B cell (primary cell): ENCODE results near the gene ZNF835. TPM values are rescaled to one million over a fixed set of nuclear protein-coding genes. Genes with fewer than 3 reads are reported as not detected.

Source experiments
- ATAC-seq: fragments of 200-7000 bp; cut with Tn5 transposase; one replicate; pipeline ENCODE4 v1.10.0; 2021; ENCODE audit warnings: low read depth, mild to moderate bottlenecking, moderate number of reproducible peaks, moderate library complexity
- CTCF ChIA-PET: fragments of 350-600 bp; sonication (Branson Sonifier 250); formaldehyde crosslinking; loops from one replicate; lab custom pipeline; 2021; ENCODE audit warnings: antibody characterized with exemption, inconsistent platforms; lab: Charles Lee
- POLR2A ChIA-PET: fragments of 350-600 bp; sonication (Branson Sonifier 250); formaldehyde crosslinking; loops from one replicate; lab custom pipeline; 2021; ENCODE audit warnings: antibody characterized with exemption; lab: Charles Lee
- DNase-seq: peaks from one replicate; pipeline ENCODE4 v3.0.0; 2013
- H2AFZ ChIP-seq: 2 replicates; pipeline ENCODE4 v1.6.1; 2012; ENCODE audit warnings: mild to moderate bottlenecking, low read depth, low read length; ENCODE audit not compliant: insufficient read depth, poor library complexity, severe bottlenecking
- H3K27ac ChIP-seq, 2 donors: 1 replicate in 1 of 2; 2 replicates in 1 of 2; pipeline ENCODE4 v1.5.1; 2012 to 2013; ENCODE audit warnings: low read length in 2 of 2, mild to moderate bottlenecking in 2 of 2, moderate library complexity in 1 of 2
- H3K27me3 ChIP-seq, 4 experiments: fragments of 200-600 bp in 1 of 4; sonication (generic) in 1 of 4; replicated peaks in 1 of 4; 1 replicate in 2 of 4; 2 replicates in 2 of 4; pipeline versions ENCODE4 v1.6.1 to v1.7.0; 2013 to 2016; ENCODE audit warnings: low read length in 3 of 4, mild to moderate bottlenecking in 2 of 4, mixed read lengths in 1 of 4, moderate library complexity in 1 of 4; ENCODE audit not compliant: insufficient read depth in 4 of 4, control insufficient read depth in 3 of 4; ENCODE audit errors: control extremely low read depth in 1 of 4
- H3K36me3 ChIP-seq, 2 experiments: replicated peaks in 1 of 2; 1 replicate in 1 of 2; 2 replicates in 1 of 2; pipeline versions ENCODE4 v1.6.1 to v1.7.1; 2013; ENCODE audit warnings: low read length in 1 of 2; ENCODE audit not compliant: insufficient read depth in 2 of 2, control insufficient read depth in 1 of 2; ENCODE audit errors: control extremely low read depth in 1 of 2, extremely low read depth in 1 of 2
- H3K4me1 ChIP-seq, 2 donors: fragments of 200-600 bp in 1 of 2; sonication (generic) in 1 of 2; 1 replicate in 1 of 2; 2 replicates in 1 of 2; pipeline versions ENCODE4 v1.5.1 to v1.6.1; 2013 to 2017; ENCODE audit warnings: low read length in 2 of 2; ENCODE audit not compliant: control insufficient read depth in 2 of 2, insufficient read depth in 2 of 2
- H3K4me2 ChIP-seq: replicated peaks from 2 replicates; pipeline ENCODE3; 2012; ENCODE audit warnings: mild to moderate bottlenecking, low read depth, low read length; ENCODE audit not compliant: poor library complexity, severe bottlenecking
- H3K4me3 ChIP-seq, 5 experiments: fragments of 200-600 bp in 1 of 5; sonication (generic) in 1 of 5; 1 replicate in 3 of 5; 2 replicates in 2 of 5; pipeline versions ENCODE4 v1.5.1 to v1.7.0; 2011 to 2016; ENCODE audit warnings: low read length in 4 of 5, mild to moderate bottlenecking in 4 of 5, low read depth in 2 of 5, control low read depth in 1 of 5, moderate library complexity in 1 of 5; ENCODE audit not compliant: insufficient read depth in 1 of 5; ENCODE audit errors: control extremely low read depth in 1 of 5, extremely low read depth in 1 of 5
- H3K79me2 ChIP-seq: fragments of 200-600 bp; sonication (generic); one replicate; pipeline ENCODE4 v1.6.0; 2016; ENCODE audit warnings: low read length; ENCODE audit not compliant: control insufficient read depth, insufficient read depth
- H3K9ac ChIP-seq: fragments of 200-600 bp; sonication (generic); 2 replicates; pipeline ENCODE4 v1.6.1; 2017; ENCODE audit warnings: mild to moderate bottlenecking, low read length, moderate library complexity
- H3K9me3 ChIP-seq, 3 donors: one replicate each; pipeline versions ENCODE4 v1.6.1 to v1.7.1; 2013; ENCODE audit warnings: low read length in 2 of 3; ENCODE audit not compliant: control insufficient read depth in 2 of 3, insufficient read depth in 1 of 3; ENCODE audit errors: control extremely low read depth in 1 of 3
- H4K20me1 ChIP-seq: 2 replicates; pipeline ENCODE4 v1.6.0; 2012; ENCODE audit warnings: mild to moderate bottlenecking, low read length; ENCODE audit not compliant: insufficient read depth, control insufficient read depth, poor library complexity, severe bottlenecking
- H3K27ac Mint-ChIP-seq: one replicate; pipeline ENCODE4 v1.8.0; 2021; ENCODE audit warnings: mixed read lengths
- H3K27me3 Mint-ChIP-seq: one replicate; pipeline ENCODE4 v1.8.0; 2021; ENCODE audit warnings: mixed read lengths
- H3K4me1 Mint-ChIP-seq: one replicate; pipeline ENCODE4 v1.8.0; 2021; ENCODE audit warnings: mixed read lengths
- H3K4me3 Mint-ChIP-seq: one replicate; pipeline ENCODE4 v1.8.0; 2021; ENCODE audit warnings: mixed read lengths
- H3K9me3 Mint-ChIP-seq: one replicate; pipeline ENCODE4 v1.8.0; 2022; ENCODE audit warnings: mixed read lengths; ENCODE audit not compliant: insufficient read depth
- EZH2 ChIP-seq: IDR thresholded peaks from 2 replicates; pipeline ENCODE4 v1.6.1; 2012; ENCODE audit warnings: borderline replicate concordance, low read depth, mild to moderate bottlenecking, moderate library complexity, low read length; ENCODE audit not compliant: insufficient read depth, poor library complexity, severe bottlenecking
- WGBS: methylation state at CpG from one replicate; pipeline ENCODE4 v1.1.5; 2013; ENCODE audit warnings: missing lambda C conversion rate; ENCODE audit not compliant: insufficient coverage; 5-methylcytosine and 5-hydroxymethylcytosine counted together
- intact Hi-C: fragments of 100-400 bp; cut with micrococcal nuclease; formaldehyde crosslinking; loops from one replicate; pipeline ENCODE4 v1.10.0; 2022
- polyA plus RNA-seq: library from polyadenylated mRNA; depleted of rRNA; stranded (reverse); fragments of >200 nt; gene quantifications from 2 replicates; pipeline ENCODE4 v1.2.3, GENCODE V29; 2012
- total RNA-seq, 2 donors: library from RNA; stranded (reverse); fragments of 120-200 nt in 1 of 2; gene quantifications; 1 replicate in 1 of 2; 2 replicates in 1 of 2; pipeline versions ENCODE4 v1.2.3 to v1.2.4, GENCODE V29; 2013 to 2022
- TF ChIP-seq, protein P1 (sequence below): fragments of 200-600 bp; IDR thresholded peaks from one replicate; pipeline ENCODE4 v1.8.0; 2022; ENCODE audit warnings: antibody characterized with exemption, mild to moderate bottlenecking

The ZNF835 gene
- total and polyA plus RNA-seq, 2 donors (not counting 1 experiment from before 2014, with no cell fraction given) = 4.3 to 7.0 TPM

DNA sequence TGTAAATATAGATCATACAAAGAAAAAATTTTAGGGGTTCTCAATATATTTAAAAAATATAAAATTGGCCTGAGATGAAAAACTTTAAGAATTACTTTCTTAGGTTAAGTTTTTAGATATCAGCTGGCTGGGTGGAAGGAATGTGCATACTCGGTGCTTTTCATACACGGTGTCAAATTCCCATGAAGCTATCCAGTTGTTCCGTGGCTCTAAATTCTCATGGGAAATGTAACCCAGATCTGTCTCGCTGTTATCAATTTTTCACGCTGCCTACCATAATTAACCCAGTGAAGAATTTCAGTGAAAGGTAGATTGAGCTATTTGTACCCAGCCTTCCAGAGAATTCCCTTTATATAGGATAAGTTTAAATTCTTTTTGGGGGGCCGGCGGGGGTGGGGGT lies 11.6 kb upstream of the ZNF835 start:
- no peak overlapping the region for H3K27ac Mint-ChIP-seq
- ATAC-seq = no peak
- POLR2A ChIA-PET = no interaction called here

DNA sequence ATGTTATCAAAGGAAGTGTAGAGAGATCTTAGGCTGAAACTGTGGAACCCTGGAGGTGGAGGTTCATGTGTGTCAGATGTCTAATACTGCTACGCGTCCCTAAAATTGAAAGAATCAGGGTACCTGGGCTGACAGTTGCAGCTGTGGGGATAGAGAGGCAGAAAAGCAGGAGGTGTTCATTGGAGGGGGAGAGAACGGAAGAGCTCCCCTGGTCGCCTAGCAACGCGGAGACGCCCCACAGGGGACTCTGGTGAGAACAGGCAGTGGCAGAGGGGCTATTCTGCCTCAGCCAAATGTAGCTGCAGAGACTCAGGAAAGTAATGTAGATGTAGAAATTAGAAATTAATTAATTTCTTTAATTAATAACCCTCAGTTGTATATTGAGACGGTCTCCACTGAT lies 10.1 kb upstream of the ZNF835 start:
- Mint-ChIP-seq H3K4me3 (no peak overlapping the region), H3K9me3 (no peaks in the 10 kb centered on the region), H3K4me1 (no peaks in the 10 kb centered on the region), H3K27me3 (no peaks in the 10 kb centered on the region), H3K27ac (no peak overlapping the region)
- ChIA-PET POLR2A (no interaction called here), CTCF (no interaction called here)
- no peaks in the 10 kb centered on the region for H4K20me1 ChIP-seq
- no peak overlapping the region for H2AFZ ChIP-seq
- H3K36me3 ChIP-seq = no peaks in the 10 kb centered on the region
- H3K27me3 ChIP-seq = no peaks in the 10 kb centered on the region
- WGBS = 91% methylated on average over 7 of the region's 8 CpGs
- ATAC-seq = no peak
- H3K27ac ChIP-seq = no peak overlapping the region
- intact Hi-C loops = no loop called here
- no peak overlapping the region for H3K9ac ChIP-seq
- no peaks in the 10 kb centered on the region for H3K79me2 ChIP-seq
- H3K9me3 ChIP-seq = peaks cover 0 to 22% (median 0%) of the 10 kb centered on the region in 3 donors
- no peak overlapping the region for H3K4me2 ChIP-seq
- no peak overlapping the region for H3K4me3 ChIP-seq
- TF ChIP-seq EZH2 = no peak
- TF ChIP-seq, protein P1, sequence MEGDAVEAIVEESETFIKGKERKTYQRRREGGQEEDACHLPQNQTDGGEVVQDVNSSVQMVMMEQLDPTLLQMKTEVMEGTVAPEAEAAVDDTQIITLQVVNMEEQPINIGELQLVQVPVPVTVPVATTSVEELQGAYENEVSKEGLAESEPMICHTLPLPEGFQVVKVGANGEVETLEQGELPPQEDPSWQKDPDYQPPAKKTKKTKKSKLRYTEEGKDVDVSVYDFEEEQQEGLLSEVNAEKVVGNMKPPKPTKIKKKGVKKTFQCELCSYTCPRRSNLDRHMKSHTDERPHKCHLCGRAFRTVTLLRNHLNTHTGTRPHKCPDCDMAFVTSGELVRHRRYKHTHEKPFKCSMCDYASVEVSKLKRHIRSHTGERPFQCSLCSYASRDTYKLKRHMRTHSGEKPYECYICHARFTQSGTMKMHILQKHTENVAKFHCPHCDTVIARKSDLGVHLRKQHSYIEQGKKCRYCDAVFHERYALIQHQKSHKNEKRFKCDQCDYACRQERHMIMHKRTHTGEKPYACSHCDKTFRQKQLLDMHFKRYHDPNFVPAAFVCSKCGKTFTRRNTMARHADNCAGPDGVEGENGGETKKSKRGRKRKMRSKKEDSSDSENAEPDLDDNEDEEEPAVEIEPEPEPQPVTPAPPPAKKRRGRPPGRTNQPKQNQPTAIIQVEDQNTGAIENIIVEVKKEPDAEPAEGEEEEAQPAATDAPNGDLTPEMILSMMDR = no peak
- no peak for DNase-seq
- no peaks in the 10 kb centered on the region for H3K4me1 ChIP-seq

More for the DNA sequence above, 11.6 kb upstream of the ZNF835 start:
- CTCF ChIA-PET = no interaction called here
- Histone ChIP-seq H3K4me2 (no peak overlapping the region), H3K27me3 (no peaks in the 10 kb centered on the region), H3K27ac (no peak overlapping the region), H3K79me2 (no peaks in the 10 kb centered on the region), H3K4me1 (no peaks in the 10 kb centered on the region), H3K4me3 (no peak overlapping the region), H2AFZ (no peak overlapping the region), H3K9me3 (peaks cover 0 to 19% (median 0%) of the 10 kb centered on the region in 3 donors), H3K36me3 (no peaks in the 10 kb centered on the region), H3K9ac (no peak overlapping the region), H4K20me1 (no peaks in the 10 kb centered on the region)
- no peak for DNase-seq
- intact Hi-C loops = no loop called here
- Mint-ChIP-seq H3K4me1 (no peaks in the 10 kb centered on the region), H3K27me3 (no peaks in the 10 kb centered on the region), H3K9me3 (peaks cover 4% of the 10 kb centered on the region), H3K4me3 (no peak overlapping the region)
- WGBS = 93% methylated on average over 3 of the region's 7 CpGs
- TF ChIP-seq, protein P1 = no peak
- TF ChIP-seq EZH2 = no peak
